Measurements from ENCODE around the gene IFRD2.

The IFRD2 gene

GRCh38 chr3:50292159-50293078 lies at the start of gene IFRD2:
TSS of gene IFRD2 (minus strand) at chr3:50292429. CDS start at chr3:50292274, 155 bp downstream.
- peak; percentile 96 for DNase-seq

- DNase-seq = no peak
These were observed 49.3 kb upstream of the IFRD2 start for GRCh38 chr3:50341537-50341936.

- peak; percentile 71 for DNase-seq
These were observed 48.5 kb upstream of the IFRD2 start, which contains the start of gene RASSF1 for GRCh38 chr3:50340448-50341329. TSS of gene RASSF1 (minus strand) at chr3:50340836. CDS start at chr3:50340805, 31 bp downstream.

- DNase-seq = no peak
These were observed 47.9 kb upstream of the IFRD2 start for GRCh38 chr3:50340147-50340447.

GRCh38 chr3:50339485-50340146 lies 47.4 kb upstream of the IFRD2 start:
- DNase-seq = no peak

- no peak for DNase-seq
These were observed 46.7 kb upstream of the IFRD2 start for GRCh38 chr3:50338965-50339364.

GRCh38 chr3:50337175-50337861 lies 45.1 kb upstream of the IFRD2 start:
- DNase-seq = peak; percentile 97

- no peak for DNase-seq
These were observed 44.4 kb upstream of the IFRD2 start for GRCh38 chr3:50336452-50337174.

- DNase-seq = no peak
These were observed 42.3 kb upstream of the IFRD2 start for GRCh38 chr3:50334339-50335075.

- DNase-seq = no peak
These were observed 41.6 kb upstream of the IFRD2 start for GRCh38 chr3:50333744-50334328.

- DNase-seq = no peak
These were observed 39.2 kb upstream of the IFRD2 start for GRCh38 chr3:50331364-50331907.

GRCh38 chr3:50330330-50330729 lies 38.1 kb upstream of the IFRD2 start:
- DNase-seq = no peak

GRCh38 chr3:50327943-50328691 lies 35.9 kb upstream of the IFRD2 start, which contains the start of gene TUSC2:
TSS of gene TUSC2 (minus strand) at chr3:50328223. CDS start at chr3:50328099, 124 bp downstream.
- peak; percentile 95 for DNase-seq

- no peak for DNase-seq
These were observed 34.9 kb upstream of the IFRD2 start for GRCh38 chr3:50327129-50327528.

- DNase-seq = no peak
These were observed 33.9 kb upstream of the IFRD2 start for GRCh38 chr3:50326182-50326541.

GRCh38 chr3:50325497-50326181 lies 33.4 kb upstream of the IFRD2 start:
- DNase-seq = no peak

- no peak for DNase-seq
These were observed 32.9 kb upstream of the IFRD2 start for GRCh38 chr3:50325113-50325480.

- DNase-seq = peak; percentile 63
These were observed 32.3 kb upstream of the IFRD2 start for GRCh38 chr3:50324351-50325112.

All from CD4-positive, alpha-beta T cell treated with Interleukin-15 for 1 hour (primary cell).